ENCODE measurements around the gene FBLN2. TPM values are rescaled to one million over a fixed set of nuclear protein-coding genes. Genes with fewer than 3 reads are reported as not detected.

Gene FBLN2
- total and polyA plus RNA-seq, 10 of the 15 experiments (the other 5 are each of a cell fraction or from before 2014, with no cell fraction given), result 0.03 to 0.41 (median 0.12) TPM; not detected in 2

GRCh38 chr3:13611221-13611620 is 62.3 kb downstream of the FBLN2 start:
- DNase-seq (ENCODE audit: low read depth, low spot score) (no peak), FAIRE-seq (no peak), ATAC-seq (no peak)
- no peaks in the 10 kb centered on the region for H4K20me1 ChIP-seq (ENCODE audit: control insufficient read depth, insufficient read depth)
- no TSS peak for BruUV-seq (replicated peaks)
- no peaks in the 10 kb centered on the region for H3K79me2 ChIP-seq (ENCODE audit: control insufficient read depth, insufficient read depth, low read length)
- no peak for TF ChIP-seq BACH1 (IDR thresholded peaks at IDR 0.05; ENCODE audit: borderline replicate concordance)
- no peak for TF ChIP-seq CUX1 (IDR thresholded peaks at IDR 0.05; ENCODE audit: insufficient replicate concordance, low read depth, low read length)
- ChIA-PET RAD21 (ENCODE audit: unreplicated experiment) (no interaction called here), CTCF (no interaction called here), SMC1A (ENCODE audit: uncharacterized antibody, unreplicated experiment) (no interaction called here), POLR2A (no interaction called here)
- H3K4me2 ChIP-seq (ENCODE audit: control insufficient read depth, insufficient read depth), result no peak overlapping the region
- H3K27me3 ChIP-seq (replicated peaks in 1 of 2; ENCODE audit: control insufficient read depth in 2 of 2, insufficient read depth in 2 of 2, low read length in 1 of 2), result peaks cover 0 to 1% of the 10 kb centered on the region in 2 experiments; a peak in 1 of 4 replicates
- no peaks in the 10 kb centered on the region for H3K9me3 ChIP-seq (replicated peaks; ENCODE audit: control insufficient read depth, insufficient read depth, low read length)
- no peak overlapping the region for H3K9ac ChIP-seq (ENCODE audit: control insufficient read depth, insufficient read depth, low read length)
- intact Hi-C loops (cut with micrococcal nuclease; ENCODE audit: unreplicated experiment), result no loop called here
- no peak overlapping the region for H2AFZ ChIP-seq (ENCODE audit: control insufficient read depth, low read depth, low read length)
- WGBS (ENCODE audit: insufficient coverage, insufficient replicate concordance, low lambda C conversion rate, missing lambda C conversion rate), result 69% methylated on average over 6 of the region's 6 CpGs
- H3K36me3 ChIP-seq (ENCODE audit: control insufficient read depth in 2 of 2, insufficient read depth in 2 of 2, low read length in 1 of 2), result no peaks in the 10 kb centered on the region
- in situ Hi-C loops (cut with MboI), result no loop called here
- no peak overlapping the region for H3K4me3 ChIP-seq
- H3K4me1 ChIP-seq (ENCODE audit: control insufficient read depth, insufficient read depth, low read length), result no peaks in the 10 kb centered on the region
- no peak overlapping the region for H3K27ac ChIP-seq (ENCODE audit: control insufficient read depth, insufficient read depth)

Measured in GM12878 (cell line).